Activated CD4-positive, alpha-beta T cell treated with anti-CD3 and anti-CD28 coated beads, Interleukin-2, amount 50 U/mL, for 16 hours (primary cell): ENCODE results near the gene KLF13.

Source experiments
- DNase-seq: peaks from one replicate; pipeline ENCODE4 v3.0.0-alpha.2; 2020

Gene KLF13

DNA sequence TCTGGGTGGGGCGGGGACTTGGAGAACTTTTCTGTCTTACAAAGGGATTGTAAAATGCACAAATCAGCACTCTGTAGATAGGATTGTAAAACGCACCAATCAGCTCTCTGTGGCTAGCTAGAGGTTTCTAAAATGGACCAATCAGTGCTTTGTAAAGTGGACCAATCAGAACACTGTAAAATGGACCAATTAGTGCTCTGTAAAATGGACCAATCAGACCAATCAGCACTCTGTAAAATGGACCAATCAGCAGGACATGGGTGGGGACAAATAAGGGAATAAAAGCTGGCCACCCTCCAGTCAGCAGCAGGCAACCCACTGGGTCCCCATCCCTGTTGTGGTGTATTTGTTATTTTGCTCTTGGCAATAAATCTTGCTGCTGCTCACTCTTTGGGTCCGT is 77.7 kb downstream of the KLF13 start:
- no peak for DNase-seq

DNA sequence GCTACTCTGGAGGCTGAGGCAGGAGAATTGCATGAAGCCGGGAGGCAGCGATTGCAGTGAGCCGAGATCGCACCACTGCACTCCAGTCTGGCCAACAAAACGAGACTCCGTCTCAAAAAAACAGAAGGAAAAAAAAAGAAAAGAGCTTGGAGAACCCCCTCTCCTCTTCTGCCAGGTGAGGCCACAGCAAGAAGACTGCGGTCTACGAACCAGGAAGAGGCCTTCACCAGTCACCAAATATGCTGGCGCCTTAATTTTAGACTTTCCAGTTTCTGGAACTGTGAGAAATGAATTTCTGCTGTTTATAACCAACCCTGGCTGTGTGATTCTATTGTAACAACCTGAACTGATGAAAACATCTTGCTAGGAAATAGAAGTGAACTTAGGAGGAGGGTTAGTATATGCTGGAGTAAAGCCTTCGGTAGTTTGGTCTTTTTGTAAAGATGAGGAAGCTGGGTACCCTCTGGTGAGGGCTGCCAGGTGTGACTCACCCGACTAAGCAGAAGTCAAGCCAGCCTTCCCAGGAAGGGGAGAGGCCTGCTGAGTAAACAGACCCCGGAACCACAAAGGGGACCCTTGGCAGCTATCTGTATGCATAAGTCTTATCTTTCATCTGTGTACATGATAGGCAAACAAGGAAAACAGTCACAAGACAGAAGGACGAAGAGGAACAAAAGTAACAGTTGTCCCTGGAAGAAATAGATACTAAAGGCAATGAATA is 78.7 kb downstream of the KLF13 start:
- DNase-seq, result no peak

DNA sequence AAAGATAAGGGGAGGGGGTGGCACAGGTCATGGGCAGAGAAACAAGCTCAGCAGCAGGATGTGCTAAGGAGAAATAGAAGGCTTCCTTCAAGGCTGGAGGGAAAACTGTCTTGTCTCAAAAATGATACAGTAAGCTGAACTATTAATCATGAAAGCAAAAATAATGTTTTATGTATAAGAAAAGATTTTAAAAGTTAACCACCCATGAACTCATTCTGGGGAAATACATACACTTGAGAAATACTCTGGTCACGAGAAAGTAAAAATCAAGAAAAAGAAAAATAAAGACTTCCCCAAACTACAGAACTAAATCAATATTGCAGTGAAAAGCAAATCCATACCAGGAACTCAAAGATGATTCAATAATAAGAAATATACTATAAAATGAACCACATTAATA is 80.7 kb downstream of the KLF13 start:
- no peak for DNase-seq

DNA sequence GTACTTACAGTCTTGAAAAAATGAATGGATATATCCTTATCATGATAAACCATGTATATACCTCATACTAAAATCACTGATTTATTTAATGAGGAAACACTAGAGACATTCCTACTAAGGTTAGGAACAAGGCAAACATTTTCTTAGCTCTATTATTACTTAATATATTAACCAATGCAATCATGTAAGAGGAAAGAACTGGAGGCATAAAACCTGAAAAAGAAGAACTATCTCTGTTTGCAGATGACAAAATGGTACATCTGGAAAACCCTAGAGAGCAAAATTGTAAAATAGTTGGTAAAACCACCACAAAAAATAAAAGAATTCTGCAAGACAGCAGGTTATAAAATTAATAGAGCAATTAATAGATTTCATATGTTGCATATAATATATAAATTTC is 81.2 kb downstream of the KLF13 start:
- DNase-seq, result no peak

DNA sequence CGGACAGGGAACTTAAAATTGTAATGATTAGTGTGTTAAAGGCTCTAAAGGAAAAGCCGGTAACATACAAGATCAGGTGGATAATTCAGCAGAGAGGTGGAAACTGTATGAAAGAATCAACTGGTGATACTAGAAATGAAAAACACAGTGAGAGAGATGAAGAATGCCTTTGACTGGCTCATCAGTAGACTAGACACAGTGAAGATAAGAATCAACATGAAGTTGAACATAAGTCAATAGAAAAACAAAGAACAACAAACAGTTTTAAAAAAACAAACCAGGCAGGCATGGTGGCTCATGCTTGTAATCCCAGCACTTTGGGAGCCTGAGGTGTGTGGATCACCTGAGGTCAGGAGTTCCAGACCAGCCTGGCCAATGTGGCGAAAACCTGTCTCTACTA is 82.1 kb downstream of the KLF13 start:
- DNase-seq, result no peak

GRCh38 chr15:31409171-31409570 is 82.5 kb downstream of the KLF13 start:
- no peak for DNase-seq

DNA sequence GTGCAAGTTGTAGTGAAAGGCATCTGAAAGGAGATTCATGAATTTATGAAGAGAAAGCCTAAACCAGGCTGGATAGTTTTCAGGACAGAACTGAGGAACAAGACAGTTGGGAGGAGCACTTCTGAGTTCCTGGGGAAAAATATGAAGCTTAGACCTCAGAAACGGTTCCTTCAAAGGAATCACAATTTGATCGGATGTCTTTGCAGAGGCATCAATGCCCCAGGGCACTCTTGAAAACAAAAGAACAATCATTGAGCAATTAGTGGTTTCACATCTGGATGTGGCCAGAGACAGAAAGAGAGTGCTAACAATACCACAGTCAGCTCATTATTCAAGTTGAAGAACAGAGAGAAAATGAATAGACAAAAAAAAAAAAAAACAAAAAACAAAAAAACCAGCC is 86.2 kb downstream of the KLF13 start:
- no peak for DNase-seq

GRCh38 chr15:31415201-31415600 is 88.6 kb downstream of the KLF13 start:
- DNase-seq, result no peak

DNA sequence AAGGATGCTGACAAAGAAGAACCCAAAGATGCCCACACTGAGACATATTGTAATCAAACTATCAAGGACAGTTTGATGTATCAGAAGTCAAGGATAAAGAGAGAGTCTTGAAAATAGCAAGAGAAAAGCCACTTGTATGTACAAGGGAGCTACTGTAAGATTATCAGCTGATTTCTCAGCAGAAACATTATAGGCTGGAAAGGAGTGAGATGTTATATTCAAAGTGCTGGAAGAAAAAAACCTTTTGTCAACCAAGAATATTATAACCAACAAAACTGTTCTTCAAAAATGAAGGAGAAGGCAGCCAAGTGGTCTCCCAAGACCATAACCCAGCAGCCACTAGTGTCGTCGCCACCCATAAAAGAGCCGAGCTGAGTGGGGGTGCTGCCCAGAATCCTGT is 93.2 kb downstream of the KLF13 start:
- no peak for DNase-seq

- no peak for DNase-seq
These were observed 100.8 kb downstream of the KLF13 start for GRCh38 chr15:31427411-31427810.
